Activated CD8-positive, alpha-beta memory T cell treated with anti-CD3 and anti-CD28 coated beads for 36 hours (primary cell): Measurements from ENCODE around the gene UPK3A. TPM values are rescaled to one million over a fixed set of nuclear protein-coding genes. Genes with fewer than 3 reads are reported as not detected.

ENCODE experiments used
- CTCF ChIA-PET: fragments of 350-600 bp; sonication (Branson Sonifier 250); formaldehyde crosslinking; loops from one replicate; lab custom pipeline; 2021; ENCODE audit warnings: antibody characterized with exemption; lab: Charles Lee
- POLR2A ChIA-PET: fragments of 350-600 bp; sonication (Branson Sonifier 250); formaldehyde crosslinking; loops from one replicate; lab custom pipeline; 2021; ENCODE audit warnings: antibody characterized with exemption; lab: Charles Lee
- total RNA-seq, 2 experiments: library from RNA; stranded (reverse); gene quantifications; one replicate each; pipeline ENCODE4 v1.2.3, GENCODE V29; 2021

Gene UPK3A
- total RNA-seq, 2 experiments from 2014 or later = not detected

DNA sequence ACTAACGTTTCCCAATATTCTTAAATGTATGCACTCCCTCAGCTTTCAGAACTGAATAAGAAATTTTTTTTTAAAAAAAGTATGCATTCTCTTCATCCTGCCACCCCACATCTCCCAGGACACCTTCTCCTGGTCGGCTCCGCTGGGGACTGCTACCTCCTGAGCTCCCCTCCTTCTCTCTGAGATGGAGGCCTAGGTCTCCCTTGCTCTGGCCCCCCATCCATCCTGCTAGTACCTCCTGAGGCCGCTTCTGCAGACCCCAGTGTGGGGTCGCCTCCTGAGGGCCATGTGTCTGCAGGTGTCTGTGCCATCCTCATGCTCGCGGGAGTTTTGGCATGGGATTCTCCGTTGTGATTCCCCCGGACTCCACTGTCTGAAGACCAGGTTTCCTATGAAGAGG is 52.8 kb downstream of the UPK3A start:
- POLR2A ChIA-PET = no interaction called here
- CTCF ChIA-PET = no interaction called here

DNA sequence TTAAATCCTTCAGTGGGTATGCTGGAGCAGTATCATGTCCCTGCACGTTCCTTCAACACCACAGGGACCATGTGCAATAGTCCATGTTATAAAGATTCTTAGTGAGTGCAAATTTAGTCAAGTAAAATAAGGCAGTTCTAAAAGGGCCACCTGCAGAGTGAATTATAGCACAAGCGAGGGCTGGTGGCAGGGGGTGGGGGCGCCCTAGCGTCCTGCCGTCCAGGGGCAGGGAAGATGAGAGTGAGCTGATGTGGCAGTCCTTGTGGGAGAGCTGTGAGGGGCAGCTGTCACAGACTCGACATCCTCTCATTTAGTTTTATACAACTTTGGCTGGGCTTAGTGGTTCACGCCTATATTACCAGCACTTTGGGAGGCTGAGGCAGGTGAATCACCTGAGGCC is 54.0 kb downstream of the UPK3A start:
- CTCF ChIA-PET = no interaction called here
- POLR2A ChIA-PET = no interaction called here

DNA sequence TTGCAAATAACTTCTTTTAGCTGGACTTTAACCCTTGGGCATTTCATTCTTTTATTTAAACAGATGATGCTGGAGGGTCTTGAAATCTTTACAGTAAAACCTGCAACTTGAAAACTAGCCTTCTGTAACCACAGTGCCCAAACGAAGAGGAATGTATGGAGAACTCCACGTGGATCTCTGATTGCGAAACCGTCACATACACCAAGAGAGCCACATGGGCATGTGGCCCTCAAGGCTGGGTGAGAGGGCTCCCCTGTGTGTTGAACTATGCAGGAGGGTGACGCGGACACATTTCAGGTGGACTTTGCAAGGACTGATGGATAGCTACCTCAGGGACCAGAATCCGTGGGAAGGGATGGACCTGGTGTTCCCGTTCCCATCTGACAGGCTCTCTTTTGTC is 55.6 kb downstream of the UPK3A start:
- CTCF ChIA-PET = no interaction called here
- POLR2A ChIA-PET = no interaction called here

DNA sequence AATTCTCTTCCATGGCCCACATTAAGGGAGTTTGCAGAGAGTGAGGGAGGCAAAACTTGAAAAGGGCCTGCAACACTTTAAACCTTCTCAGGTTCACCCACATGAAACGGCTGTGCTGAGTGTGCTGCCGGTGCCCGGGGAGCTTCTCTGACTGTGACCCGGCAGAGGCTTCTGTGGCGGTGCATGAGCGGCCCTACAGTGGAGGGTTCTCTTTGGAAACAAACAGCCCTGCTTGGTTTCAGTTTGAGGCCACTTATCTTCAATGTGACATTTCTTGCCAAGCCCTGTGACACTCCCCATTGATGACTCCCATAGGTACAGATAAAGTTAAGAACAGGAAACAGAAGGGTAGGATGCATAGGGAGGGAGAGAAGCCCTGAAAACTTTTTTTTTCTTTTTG is 56.7 kb downstream of the UPK3A start:
- ChIA-PET CTCF (no interaction called here), POLR2A (no interaction called here)

DNA sequence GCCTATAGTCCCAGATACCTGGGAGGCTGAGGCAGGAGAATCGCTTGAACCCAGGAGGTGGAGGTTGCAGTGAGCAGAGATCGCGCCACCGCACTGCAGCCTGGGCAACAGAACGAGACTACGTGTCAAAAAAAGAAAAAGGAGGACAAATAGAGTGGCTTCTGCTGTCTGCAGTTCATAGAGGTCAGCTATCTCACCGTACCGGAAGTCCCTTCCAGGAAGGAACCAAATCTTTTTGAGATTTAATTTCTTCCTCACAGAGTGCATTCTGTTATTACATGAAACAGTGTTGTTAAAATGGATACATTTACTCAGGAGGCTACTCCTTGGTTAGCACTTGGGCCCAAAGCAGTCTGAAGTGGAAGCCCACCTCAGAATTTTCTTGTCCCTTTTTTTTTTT is 58.4 kb downstream of the UPK3A start:
- POLR2A ChIA-PET = interaction anchor here (0.7 kb wide), 1 partner anchor 91 kb away, joined by 3 read pairs; no protein-coding TSS in a partner anchor
- CTCF ChIA-PET = no interaction called here

DNA sequence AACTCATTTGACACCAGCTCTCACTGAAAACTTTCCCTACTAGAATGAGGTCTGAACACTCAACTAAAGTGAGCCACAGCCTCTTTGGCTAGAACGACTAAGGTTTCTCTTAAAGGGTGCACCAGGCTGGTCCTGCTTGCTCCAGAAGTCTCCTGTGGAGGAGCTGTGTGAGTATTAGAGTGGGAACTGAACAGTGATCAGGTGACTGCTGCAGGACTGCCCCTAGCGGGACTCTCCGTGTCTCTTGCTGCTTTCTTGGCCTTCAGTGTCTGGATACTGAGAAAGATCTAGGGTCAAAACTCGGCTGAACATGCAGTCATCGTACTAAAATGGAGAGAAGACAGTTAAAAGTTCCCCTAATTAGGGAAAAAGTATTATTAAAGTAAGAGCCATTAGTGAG is 59.6 kb downstream of the UPK3A start:
- CTCF ChIA-PET = no interaction called here
- POLR2A ChIA-PET = no interaction called here

Other genes starting within 250 kb of the UPK3A start
- 100 to 1,000 TPM; 158 to 166 TPM for gene NUP50, start 121.0 kb upstream of the UPK3A start, total RNA-seq
- 10 to 100 TPM; 38.1 to 41.3 TPM for gene KIAA0930, start 44.1 kb upstream of the UPK3A start, total RNA-seq
- 10 to 100 TPM; 27.7 to 28.0 TPM for gene FAM118A, start 25.0 kb downstream of the UPK3A start, total RNA-seq
- gene SMC1B, start 128.7 kb downstream of the UPK3A start, total RNA-seq = under 1 TPM; 0.48 to 0.55 TPM
- 10 to 100 TPM; 12.4 to 13.3 TPM for gene RIBC2, start 128.7 kb downstream of the UPK3A start, total RNA-seq
- not detected for gene FBLN1, start 217.9 kb downstream of the UPK3A start, total RNA-seq